ENCODE data around the gene HECTD2.
A peak's percentile ranks its signal among the peaks of the same experiment; 100 is the strongest.
"Not testable (repeated sequence)": the region's sequence is repeated elsewhere in the genome, so short reads cannot be mapped to it uniquely, and the experiment has no call there.

HECTD2 gene

GRCh38 chr10:91474009-91474408, 63.9 kb downstream of the HECTD2 start:
- DNase-seq (ENCODE audit: low spot score): no peak

GRCh38 chr10:91477236-91477635, 67.1 kb downstream of the HECTD2 start:
- DNase-seq (ENCODE audit: low spot score): no peak

DNA sequence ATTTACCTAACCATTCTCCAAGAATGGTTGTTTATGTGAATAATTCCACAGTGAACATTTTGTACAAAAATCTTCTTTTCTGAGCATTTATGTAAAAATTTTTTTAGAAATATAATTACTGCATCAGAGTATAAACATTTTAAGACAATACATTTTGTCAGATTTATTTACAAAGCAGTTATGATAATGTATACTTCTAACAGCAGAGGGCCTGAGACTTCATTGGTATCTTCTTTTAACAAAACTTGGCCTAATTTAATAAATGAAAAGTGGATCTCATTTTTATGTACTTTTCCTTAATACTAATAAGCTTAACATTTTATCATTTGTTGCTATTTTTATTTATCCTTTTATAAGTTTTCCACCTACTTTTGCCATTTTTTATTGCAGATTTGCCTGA, 69.4 kb downstream of the HECTD2 start:
- DNase-seq (ENCODE audit: low spot score): no peak

DNA sequence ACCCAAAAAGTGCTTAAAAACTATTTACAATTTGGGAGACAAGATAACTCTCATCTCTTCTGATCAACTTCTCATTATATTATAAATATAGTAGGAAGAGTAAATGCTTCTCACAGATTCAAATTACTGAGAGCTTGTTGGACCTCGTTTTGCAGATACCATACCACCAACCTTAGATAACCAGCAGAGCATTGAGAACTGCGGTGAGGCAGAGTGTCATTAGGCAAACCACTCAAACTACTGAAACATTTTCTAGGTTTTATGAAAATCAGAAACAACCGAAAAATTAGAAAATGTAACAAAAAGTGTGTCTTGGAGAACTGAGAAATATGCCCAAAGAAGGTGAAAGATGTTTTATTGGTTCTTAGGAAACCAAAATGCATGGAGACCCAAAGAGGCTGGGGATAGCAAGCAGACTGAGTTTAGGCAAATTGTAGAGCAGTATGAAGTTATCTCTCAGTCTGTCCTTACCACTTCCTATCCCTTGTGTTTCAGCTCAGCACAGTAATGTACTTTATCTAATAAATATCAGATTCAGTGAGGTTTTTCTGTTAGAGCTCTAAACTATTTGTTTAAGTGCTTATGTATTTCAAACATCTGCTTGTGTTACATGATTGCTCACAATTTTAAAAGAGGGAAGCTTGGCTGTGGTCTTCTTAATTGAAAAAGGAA, 77.9 kb downstream of the HECTD2 start:
- no peak for DNase-seq (ENCODE audit: low spot score)

GRCh38 chr10:91493313-91493712, 83.2 kb downstream of the HECTD2 start:
- DNase-seq (ENCODE audit: low spot score): peak; percentile 65

DNA sequence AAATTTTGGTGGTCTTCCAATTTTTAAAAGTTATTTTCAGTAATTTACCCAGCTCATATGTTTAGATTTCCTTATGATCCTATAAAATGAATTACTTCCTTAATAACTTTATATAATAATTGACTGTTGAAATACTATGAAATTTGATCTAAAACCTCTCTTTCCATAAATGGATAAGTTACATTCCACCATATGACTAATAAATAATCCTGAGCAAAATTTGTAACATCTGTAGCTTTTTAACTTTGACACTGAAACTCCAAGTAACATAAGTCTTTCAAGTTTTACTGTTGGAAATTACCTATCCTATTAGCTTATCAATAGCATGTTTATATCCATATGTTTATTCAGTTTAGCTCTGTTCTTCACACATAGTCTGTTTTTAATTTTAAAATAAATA, 85.3 kb downstream of the HECTD2 start:
- DNase-seq (ENCODE audit: low spot score): peak; percentile 29

DNA sequence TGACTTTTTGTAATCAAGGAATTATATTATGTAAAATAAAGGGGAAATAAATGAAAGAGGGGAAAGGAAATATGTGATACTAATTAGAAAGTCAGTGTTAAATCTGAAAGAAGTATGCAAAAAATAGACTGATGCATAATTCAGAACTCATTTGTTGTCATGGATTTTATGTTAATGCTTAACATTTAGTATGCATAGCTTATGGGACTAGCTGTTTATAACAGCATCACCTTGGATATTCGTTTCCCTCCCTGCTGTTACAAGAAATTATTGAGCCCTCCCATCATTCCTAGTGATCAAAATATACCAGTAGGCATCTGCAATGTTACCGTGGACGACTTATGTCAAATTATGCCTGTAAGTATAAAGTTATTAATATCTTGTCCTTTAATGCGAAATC, 85.9 kb downstream of the HECTD2 start:
- DNase-seq (ENCODE audit: low spot score): no peak

GRCh38 chr10:91511549-91512330, 101.6 kb downstream of the HECTD2 start:
- DNase-seq (ENCODE audit: low spot score): peak; percentile 81

GRCh38 chr10:91512458-91512857, 102.3 kb downstream of the HECTD2 start:
- DNase-seq (ENCODE audit: low spot score): no peak

DNA sequence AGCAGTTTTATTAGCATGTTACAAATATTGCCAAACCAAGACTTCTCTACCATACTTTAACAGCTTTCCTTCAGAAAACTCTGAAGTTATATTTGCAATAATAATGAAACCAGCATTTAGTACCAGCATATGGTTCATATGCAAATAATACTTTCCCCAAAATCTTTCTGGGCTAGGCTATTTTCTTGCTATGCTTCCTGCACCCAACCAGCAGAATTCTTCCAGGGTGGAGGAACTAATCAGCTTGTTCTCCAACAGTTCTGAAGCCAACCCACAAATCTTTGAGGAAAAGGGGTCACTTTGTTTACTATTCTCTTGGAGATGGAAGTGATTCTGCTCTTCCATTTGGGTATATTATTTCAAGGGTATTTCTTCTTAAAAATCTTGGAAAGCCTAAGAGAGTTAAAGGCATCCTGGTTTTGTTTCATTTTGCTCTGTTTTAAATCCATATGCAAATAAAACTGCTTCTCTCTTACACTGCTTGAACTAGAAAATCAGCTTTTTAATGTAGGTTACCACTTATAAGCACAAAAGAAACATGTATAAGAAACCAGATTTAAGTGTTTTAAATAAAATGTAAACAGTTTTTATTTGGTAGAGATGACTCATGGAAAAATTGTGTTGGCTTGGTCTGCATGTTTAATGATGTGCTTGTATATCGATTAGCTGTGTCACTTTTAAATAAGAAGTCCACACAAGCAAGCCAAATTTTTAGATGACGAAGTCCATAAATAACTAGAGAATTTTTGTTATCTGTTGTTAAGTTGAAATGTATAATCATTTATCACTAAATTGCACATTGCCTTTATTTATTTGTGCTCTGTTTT, 103.7 kb downstream of the HECTD2 start:
- no peak for DNase-seq (ENCODE audit: low spot score)

- DNase-seq (ENCODE audit: low spot score): no peak
Measured at GRCh38 chr10:91514787-91515186, 104.6 kb downstream of the HECTD2 start.

GRCh38 chr10:91517394-91517793, 107.2 kb downstream of the HECTD2 start:
- no peak for DNase-seq (ENCODE audit: low spot score)

DNA sequence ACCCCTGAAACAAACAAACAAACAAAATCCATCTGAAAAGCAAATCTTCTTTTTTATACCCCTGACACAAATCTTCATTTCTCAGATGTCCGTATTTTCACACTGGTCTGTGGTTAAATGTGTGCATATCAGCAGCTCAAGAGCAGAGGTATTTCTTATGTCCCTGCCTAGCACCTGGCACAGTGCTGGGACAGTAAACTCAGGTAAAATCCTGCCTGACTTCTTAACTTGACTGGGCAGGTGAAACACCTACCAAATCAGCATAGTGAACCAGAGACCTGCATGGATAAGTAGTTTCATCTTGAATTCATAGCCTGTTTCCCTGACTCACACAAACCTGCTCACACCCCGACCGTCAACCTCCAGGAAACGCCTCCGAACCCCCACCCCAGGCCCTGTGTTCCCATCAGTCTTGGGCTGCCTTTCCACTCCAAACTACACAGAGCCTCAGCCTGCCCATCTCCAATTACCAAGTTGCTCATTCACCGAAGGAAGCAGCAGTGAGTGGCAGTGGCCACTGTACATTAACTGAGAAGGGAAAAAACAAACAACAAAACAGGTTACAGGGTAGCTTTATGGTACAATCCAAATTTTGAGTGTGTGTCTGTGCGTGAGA, 109.9 kb downstream of the HECTD2 start:
- DNase-seq (ENCODE audit: low spot score): no peak

GRCh38 chr10:91520661-91521060, 110.5 kb downstream of the HECTD2 start:
- DNase-seq (ENCODE audit: low spot score): no peak

GRCh38 chr10:91521439-91521838, 111.3 kb downstream of the HECTD2 start:
- DNase-seq (ENCODE audit: low spot score): peak; percentile 43

GRCh38 chr10:91525896-91526712, 116.0 kb downstream of the HECTD2 start:
- no peak for DNase-seq (ENCODE audit: low spot score)

DNA sequence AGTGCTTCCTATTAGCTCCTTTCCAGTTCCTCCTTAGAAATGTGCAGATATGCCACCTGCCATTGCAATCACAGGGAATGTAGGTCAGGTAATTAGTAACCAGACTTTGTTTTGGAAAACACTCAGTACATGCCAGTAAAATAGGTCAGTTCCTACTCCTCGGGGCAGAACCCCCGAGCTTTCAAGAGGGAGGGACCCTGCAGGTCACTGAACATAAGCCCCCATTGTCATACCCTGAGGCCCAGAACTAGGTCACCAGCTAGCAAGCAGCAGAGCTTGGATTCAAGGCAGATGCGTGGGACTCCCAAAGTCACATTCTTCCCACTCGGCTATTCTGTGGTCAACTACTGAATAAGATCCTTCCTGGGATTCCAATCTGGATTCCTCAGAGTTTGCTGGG, 117.9 kb downstream of the HECTD2 start:
- no peak for DNase-seq (ENCODE audit: low spot score)

DNA sequence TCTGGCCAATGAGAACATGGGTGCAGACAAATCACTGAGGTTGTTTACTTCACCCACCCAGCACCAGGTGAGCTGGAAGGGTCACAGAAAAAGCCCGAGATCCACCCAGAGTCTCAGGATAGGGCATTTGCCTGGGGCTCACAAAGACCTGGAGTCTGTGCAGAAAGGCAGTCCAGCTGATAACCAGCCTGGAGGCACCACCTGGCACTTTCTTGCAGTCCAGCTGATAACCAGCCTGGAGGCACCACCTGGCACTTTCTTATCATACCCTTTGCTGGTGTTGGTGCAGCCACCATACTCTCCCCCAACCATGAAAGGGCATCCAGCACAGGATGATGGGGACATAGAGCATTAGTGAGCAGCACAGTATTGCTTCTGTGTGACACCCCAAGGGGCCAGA, 118.6 kb downstream of the HECTD2 start:
- DNase-seq (ENCODE audit: low spot score): no peak

DNA sequence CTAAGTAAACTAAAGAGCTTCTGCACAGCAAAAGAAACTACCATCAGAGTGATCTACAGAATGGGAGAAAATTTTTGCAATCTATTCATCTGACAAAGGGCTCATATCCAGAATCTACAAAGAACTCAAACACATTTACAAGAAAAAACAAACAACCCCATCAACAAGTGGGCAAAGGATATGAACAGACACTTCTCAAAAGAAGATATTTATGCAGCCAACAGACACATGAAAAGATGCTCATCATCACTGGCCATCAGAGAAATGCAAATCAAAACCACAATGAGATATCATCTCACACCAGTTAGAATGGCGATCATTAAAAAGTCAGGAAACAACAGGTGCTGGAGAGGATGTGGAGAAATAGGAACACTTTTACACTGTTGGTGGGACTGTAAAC, 124.6 kb downstream of the HECTD2 start:
- not testable (repeated sequence) for DNase-seq (ENCODE audit: low spot score)

DNA sequence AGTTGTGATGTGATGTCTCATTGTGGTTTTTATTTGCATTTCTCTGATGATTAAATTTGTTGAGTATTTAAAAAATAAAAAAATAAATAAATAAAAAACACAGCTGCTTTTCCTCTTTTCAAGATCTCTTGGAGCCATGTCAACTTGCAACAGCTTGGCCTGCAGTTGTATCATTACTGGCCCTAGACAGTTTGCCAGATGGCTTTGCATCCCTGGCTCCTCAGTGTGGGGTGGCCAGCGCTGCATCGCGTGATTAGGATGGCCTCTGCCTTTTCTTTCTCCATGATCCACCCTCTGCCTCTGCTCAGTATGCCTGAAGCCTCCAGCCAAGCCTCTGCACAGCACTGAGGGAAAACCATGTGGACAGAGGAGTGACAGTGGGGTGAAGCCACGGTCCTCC, 126.0 kb downstream of the HECTD2 start:
- DNase-seq (ENCODE audit: low spot score): peak; percentile 76

- no peak for DNase-seq (ENCODE audit: low spot score)
Measured at GRCh38 chr10:91536733-91537132, 126.6 kb downstream of the HECTD2 start.
